Immature natural killer cell (primary cell): ENCODE measurements around the gene ALAD. TPM values are rescaled to one million over a fixed set of nuclear protein-coding genes. Genes with fewer than 3 reads are reported as not detected.
"Not testable (repeated sequence)": the region's sequence is repeated elsewhere in the genome, so short reads cannot be mapped to it uniquely, and the experiment has no call there.

Experiments used
- DNase-seq, 3 donors: peaks; one replicate each; pipeline ENCODE4 v3.0.0; 2022; ENCODE audit warnings: mixed read lengths in 1 of 3
- H3K27ac Mint-ChIP-seq, 6 donors: one replicate each; pipeline ENCODE4 v1.8.0; 2020; ENCODE audit warnings: mixed read lengths in 6 of 6, mild to moderate bottlenecking in 5 of 6, inconsistent platforms in 4 of 6, moderate library complexity in 3 of 6
- H3K27me3 Mint-ChIP-seq, 3 donors: one replicate each; pipeline ENCODE4 v1.8.0; 2020 to 2021; ENCODE audit warnings: low read depth in 3 of 3, mild to moderate bottlenecking in 3 of 3, mixed read lengths in 3 of 3, moderate library complexity in 3 of 3, inconsistent platforms in 1 of 3
- H3K36me3 Mint-ChIP-seq, 3 donors: one replicate each; pipeline ENCODE4 v1.8.0; 2020; ENCODE audit warnings: mixed read lengths in 3 of 3, inconsistent platforms in 2 of 3, mild to moderate bottlenecking in 2 of 3
- H3K4me1 Mint-ChIP-seq, 2 donors: one replicate each; pipeline ENCODE4 v1.8.0; 2020; ENCODE audit warnings: inconsistent platforms in 2 of 2, mild to moderate bottlenecking in 2 of 2, mixed read lengths in 2 of 2, moderate library complexity in 1 of 2
- H3K4me3 Mint-ChIP-seq, 5 donors: one replicate each; pipeline ENCODE4 v1.8.0; 2020; ENCODE audit warnings: mild to moderate bottlenecking in 5 of 5, mixed read lengths in 5 of 5, inconsistent platforms in 3 of 5, moderate library complexity in 3 of 5
- H3K9me3 Mint-ChIP-seq, 6 donors: one replicate each; pipeline ENCODE4 v1.8.0; 2020; ENCODE audit warnings: mild to moderate bottlenecking in 6 of 6, mixed read lengths in 6 of 6, inconsistent platforms in 4 of 6, moderate library complexity in 3 of 6
- polyA plus RNA-seq, 3 donors: library from polyadenylated mRNA; unstranded; fragments of 300-500 nt; fragmentation: Illumina TruSeq; gene quantifications; one replicate each; pipeline ENCODE4 v1.2.3, GENCODE V29; 2021

Gene ALAD
- 10 to 100 TPM; 11.9 to 26.7 (median 19.7) TPM for polyA plus RNA-seq

DNA sequence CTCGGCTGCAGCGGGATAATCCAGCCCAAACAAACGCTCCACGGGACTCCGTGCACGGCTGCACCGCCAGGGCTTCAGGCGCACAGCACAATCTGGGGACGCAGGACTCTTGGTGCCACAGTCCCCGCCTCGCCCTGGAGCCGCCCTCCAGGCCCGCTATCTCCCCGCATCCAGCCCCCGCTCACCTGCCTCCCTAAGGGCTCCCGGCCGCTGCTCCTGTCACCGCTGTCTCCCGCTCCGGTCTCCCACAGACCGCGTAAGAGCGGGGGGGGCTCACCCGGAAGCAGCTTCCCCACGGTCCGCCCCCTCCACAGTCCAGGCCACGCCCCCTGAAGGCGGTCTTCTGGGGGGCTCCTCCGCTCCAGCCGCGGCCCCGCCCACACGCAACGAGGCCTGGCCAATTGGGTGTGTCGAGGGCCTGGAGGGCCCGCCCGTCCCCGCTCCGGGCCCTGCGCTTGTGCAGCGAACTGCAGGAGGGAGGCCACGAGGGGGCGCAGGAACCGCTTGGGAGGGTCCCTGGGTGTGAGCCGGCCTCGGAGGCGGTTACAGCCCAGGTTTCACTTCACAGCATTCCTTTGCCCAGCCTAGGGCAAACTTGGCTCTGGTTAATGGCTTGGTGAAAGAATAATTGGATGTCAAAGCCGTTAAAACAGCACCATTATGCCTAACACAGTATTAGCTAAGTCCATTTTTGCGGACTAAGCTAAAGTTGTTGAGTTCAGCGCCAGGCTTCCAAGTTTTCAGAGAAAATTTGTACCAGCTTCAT is at the start of gene ALAD:
TSS of gene ALAD (minus strand) at position 258 of the 766 bp plus-strand sequence. CDS start 7,725 bp downstream, outside the sequence.
- H3K4me3 Mint-ChIP-seq = peak within 1 kb of the TSS; percentile 93 to 97 (median 95)
- H3K36me3 Mint-ChIP-seq = peaks cover 0 to 5% (median 0%) of the 10 kb centered on the region in 3 donors
- DNase-seq = peak; percentile 100

DNA sequence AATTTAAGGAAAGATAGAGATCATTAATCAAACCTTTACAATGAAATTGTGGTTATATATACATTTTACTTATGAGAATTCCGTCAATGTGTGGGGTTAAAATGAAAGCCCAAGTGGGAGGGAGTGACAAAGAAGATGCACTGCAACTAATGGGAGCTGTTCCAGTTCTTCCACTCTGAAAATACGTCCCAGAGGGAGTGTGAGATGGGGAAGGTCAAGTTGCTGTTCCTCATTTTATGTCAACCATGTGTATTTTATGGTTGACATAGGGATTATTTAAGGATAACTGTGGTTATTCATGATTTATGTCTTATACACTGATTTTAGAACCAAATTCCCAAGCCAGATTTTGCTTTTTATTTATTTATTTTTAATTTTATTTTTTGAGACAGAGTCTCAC is 48.3 kb upstream of the ALAD start:
- Mint-ChIP-seq H3K4me3 (no peak overlapping the region), H3K4me1 (peaks cover 2 to 7% of the 10 kb centered on the region in 2 donors), H3K36me3 (peaks cover 0 to 4% (median 0%) of the 10 kb centered on the region in 3 donors), H3K27me3 (peaks cover 0 to 2% (median 0%) of the 10 kb centered on the region in 3 donors), H3K9me3 (no peaks in the 10 kb centered on the region), H3K27ac (no peak overlapping the region)
- no peak for DNase-seq

More for the DNA sequence above, at the start of gene ALAD:
- peaks cover 20 to 22% of the 10 kb centered on the region in 2 donors for H3K4me1 Mint-ChIP-seq
- H3K27ac Mint-ChIP-seq = peak within 1 kb of the TSS; percentile 65 to 87 (median 83)
- no peaks in the 10 kb centered on the region for H3K9me3 Mint-ChIP-seq
- peaks cover 2 to 4% (median 2%) of the 10 kb centered on the region in 3 donors for H3K27me3 Mint-ChIP-seq

DNA sequence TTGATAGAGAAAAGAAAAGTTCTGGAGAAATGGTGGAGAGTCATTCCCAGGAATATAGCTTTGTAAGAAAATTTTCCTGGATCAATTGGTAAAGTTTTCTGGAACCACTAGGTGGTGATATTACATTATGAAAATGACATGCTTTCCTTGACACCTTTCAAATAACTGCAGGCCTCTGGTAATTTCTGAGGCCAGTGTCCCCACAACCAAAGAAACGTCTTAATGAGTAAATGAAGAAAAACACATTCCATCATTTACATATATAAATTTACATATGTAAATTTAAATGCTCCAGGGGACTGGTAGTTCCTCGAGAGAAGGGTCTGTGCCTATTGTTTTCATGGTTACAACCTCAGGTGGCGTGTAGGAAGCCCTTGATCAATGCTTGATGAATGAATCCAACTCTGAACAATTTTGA is 45.2 kb upstream of the ALAD start:
- peaks cover 2 to 7% of the 10 kb centered on the region in 2 donors for H3K4me1 Mint-ChIP-seq
- no peaks in the 10 kb centered on the region for H3K27me3 Mint-ChIP-seq
- H3K36me3 Mint-ChIP-seq = peaks cover 0 to 4% (median 0%) of the 10 kb centered on the region in 3 donors
- H3K9me3 Mint-ChIP-seq = no peaks in the 10 kb centered on the region
- peak; percentile 48 to 58 (median 49) for DNase-seq
- H3K27ac Mint-ChIP-seq = no peak overlapping the region
- H3K4me3 Mint-ChIP-seq = no peak overlapping the region

DNA sequence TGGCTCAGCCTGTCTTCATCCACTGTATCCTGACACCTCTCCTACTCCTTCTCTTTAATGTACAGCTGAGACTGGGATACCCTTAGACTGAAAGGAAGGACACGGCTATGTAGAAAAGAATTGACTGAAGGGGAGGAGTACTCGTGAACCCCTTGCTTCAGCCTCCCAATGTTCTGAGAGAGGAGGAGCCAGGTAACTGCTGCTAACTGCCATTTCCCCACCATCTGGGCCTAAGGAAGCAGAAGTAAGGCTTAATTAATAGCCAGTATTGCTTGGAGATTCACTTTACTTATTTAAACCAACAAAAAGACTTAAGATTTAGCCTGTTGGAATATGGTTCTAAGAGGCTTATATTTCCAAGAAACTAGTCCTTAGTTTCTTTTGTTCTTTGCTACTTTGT is 43.7 kb upstream of the ALAD start:
- Mint-ChIP-seq H3K36me3 (no peaks in the 10 kb centered on the region), H3K9me3 (no peaks in the 10 kb centered on the region), H3K27me3 (no peaks in the 10 kb centered on the region), H3K27ac (no peak overlapping the region), H3K4me1 (peaks cover 2 to 7% of the 10 kb centered on the region in 2 donors), H3K4me3 (no peak overlapping the region)
- DNase-seq = no peak

- not testable (repeated sequence) for H3K4me3 Mint-ChIP-seq, H3K36me3 Mint-ChIP-seq, H3K27ac Mint-ChIP-seq, DNase-seq, H3K4me1 Mint-ChIP-seq, H3K9me3 Mint-ChIP-seq
- H3K27me3 Mint-ChIP-seq = peaks cover 0 to 11% (median 3%) of the 10 kb centered on the region in 3 donors
Measured at GRCh38 chr9:113437716-113438115, 36.6 kb upstream of the ALAD start.

- DNase-seq = no peak
- no peak overlapping the region for H3K27ac Mint-ChIP-seq
- H3K4me3 Mint-ChIP-seq = no peak overlapping the region
- no peaks in the 10 kb centered on the region for H3K4me1 Mint-ChIP-seq
- H3K36me3 Mint-ChIP-seq = no peaks in the 10 kb centered on the region
- no peaks in the 10 kb centered on the region for H3K9me3 Mint-ChIP-seq
- peaks cover 0 to 13% (median 3%) of the 10 kb centered on the region in 3 donors for H3K27me3 Mint-ChIP-seq
Measured at GRCh38 chr9:113436728-113437515, 35.8 kb upstream of the ALAD start.

GRCh38 chr9:113431191-113431590 is 30.1 kb upstream of the ALAD start:
- Mint-ChIP-seq H3K36me3 (no peaks in the 10 kb centered on the region), H3K4me1 (no peaks in the 10 kb centered on the region), H3K4me3 (no peak overlapping the region), H3K27ac (no peak overlapping the region), H3K27me3 (peaks cover 2 to 11% (median 3%) of the 10 kb centered on the region in 3 donors), H3K9me3 (no peaks in the 10 kb centered on the region)
- DNase-seq = no peak

DNA sequence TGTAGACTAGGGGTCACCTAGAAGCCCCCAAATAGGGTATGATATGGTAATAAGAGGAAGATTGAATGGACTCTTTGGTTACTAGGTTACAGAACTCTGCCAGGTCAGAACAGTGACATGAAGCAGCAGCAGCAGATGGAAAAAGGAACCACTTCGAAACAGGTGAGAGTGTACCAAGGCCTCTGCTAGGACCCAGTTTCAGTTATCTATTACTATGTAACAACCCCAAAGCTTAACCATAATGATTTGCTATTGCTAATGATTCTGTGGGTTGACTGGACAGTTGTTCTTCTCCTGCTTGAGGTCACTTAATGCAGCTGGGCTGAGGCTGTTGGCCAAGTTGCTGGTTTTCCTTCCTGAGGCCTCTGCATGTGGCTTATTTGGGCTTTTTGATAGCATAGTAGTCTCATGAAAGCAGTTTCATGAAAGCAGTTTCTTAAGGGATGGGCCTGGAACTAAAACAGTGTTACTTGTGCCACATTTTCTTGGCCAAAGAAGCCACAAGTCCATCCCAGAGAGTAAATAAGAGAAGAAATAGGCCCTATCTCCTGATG is 27.1 kb upstream of the ALAD start:
- DNase-seq = no peak
- H3K4me1 Mint-ChIP-seq = no peaks in the 10 kb centered on the region
- no peak overlapping the region for H3K4me3 Mint-ChIP-seq
- H3K36me3 Mint-ChIP-seq = no peaks in the 10 kb centered on the region
- H3K27ac Mint-ChIP-seq = no peak overlapping the region
- H3K9me3 Mint-ChIP-seq = no peaks in the 10 kb centered on the region
- peaks cover 4 to 18% (median 11%) of the 10 kb centered on the region in 3 donors for H3K27me3 Mint-ChIP-seq

DNA sequence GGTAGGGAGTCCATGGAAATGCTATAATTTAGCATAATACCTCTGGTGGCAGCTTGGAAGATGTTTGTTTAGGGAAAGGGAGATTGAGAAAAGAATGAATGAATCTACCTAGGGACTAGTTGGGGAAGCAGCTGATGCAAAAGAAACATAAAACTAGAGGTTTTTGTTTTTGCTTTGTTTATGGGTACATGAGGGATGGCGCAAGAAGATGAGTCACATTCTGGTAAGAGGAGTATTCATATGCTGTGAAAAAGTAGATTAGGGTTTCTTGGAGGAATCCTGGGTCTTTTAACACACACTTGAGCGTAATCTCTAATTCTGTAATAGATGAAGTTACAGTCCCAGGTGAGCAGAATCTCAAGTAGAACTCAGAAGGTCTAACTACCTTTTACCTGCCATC is 26.5 kb upstream of the ALAD start:
- Mint-ChIP-seq H3K4me1 (no peaks in the 10 kb centered on the region), H3K27me3 (peaks cover 5 to 18% (median 11%) of the 10 kb centered on the region in 3 donors), H3K9me3 (no peaks in the 10 kb centered on the region), H3K27ac (no peak overlapping the region), H3K4me3 (no peak overlapping the region), H3K36me3 (no peaks in the 10 kb centered on the region)
- no peak for DNase-seq

GRCh38 chr9:113426701-113427100 is 25.6 kb upstream of the ALAD start:
- H3K27ac Mint-ChIP-seq = no peak overlapping the region
- no peak overlapping the region for H3K4me3 Mint-ChIP-seq
- H3K9me3 Mint-ChIP-seq = no peaks in the 10 kb centered on the region
- no peaks in the 10 kb centered on the region for H3K36me3 Mint-ChIP-seq
- no peaks in the 10 kb centered on the region for H3K4me1 Mint-ChIP-seq
- DNase-seq = no peak
- H3K27me3 Mint-ChIP-seq = peaks cover 5 to 22% (median 10%) of the 10 kb centered on the region in 3 donors

DNA sequence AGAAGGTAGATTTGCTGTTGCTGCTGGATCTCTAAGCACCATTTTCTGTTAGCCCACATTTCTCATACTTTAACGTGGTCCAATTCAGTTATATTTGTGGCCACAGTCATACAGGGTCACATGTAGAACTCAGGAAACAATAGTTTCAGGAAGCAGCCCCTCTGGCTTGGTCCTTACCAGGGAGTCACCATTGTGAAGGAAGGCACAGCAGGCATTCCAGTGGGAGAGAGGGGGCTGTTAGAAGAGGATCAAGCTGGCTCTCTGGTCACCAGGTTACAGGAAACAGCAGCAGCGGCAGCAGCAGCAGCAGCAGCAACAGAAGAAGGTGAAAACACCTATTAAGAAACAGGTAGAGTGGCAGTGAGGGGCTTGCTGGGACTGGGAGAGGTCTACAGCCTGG is 24.0 kb upstream of the ALAD start:
- H3K4me1 Mint-ChIP-seq = no peaks in the 10 kb centered on the region
- H3K27ac Mint-ChIP-seq = no peak overlapping the region
- no peak overlapping the region for H3K4me3 Mint-ChIP-seq
- peaks cover 5 to 22% (median 10%) of the 10 kb centered on the region in 3 donors for H3K27me3 Mint-ChIP-seq
- H3K9me3 Mint-ChIP-seq = no peaks in the 10 kb centered on the region
- no peak for DNase-seq
- no peaks in the 10 kb centered on the region for H3K36me3 Mint-ChIP-seq

DNA sequence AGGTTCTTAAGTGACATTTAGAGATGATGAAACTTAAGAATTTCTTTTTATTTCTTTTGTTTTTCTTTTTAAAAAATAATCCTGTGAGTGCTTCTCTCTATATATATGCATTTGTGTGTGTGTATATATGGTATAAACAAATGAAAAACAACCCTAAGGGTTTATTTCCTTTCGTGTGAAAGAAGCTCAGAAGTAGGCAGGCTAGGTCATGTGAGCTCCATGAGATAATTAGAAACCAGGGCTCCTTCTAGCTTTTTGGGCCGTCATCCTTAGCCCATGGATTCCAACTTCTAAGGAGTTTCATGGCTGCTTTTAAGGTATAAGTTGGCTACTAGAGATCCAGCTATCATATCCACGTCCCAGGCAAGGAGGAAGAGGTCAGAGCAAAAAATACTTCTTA is 20.6 kb upstream of the ALAD start:
- Mint-ChIP-seq H3K27me3 (peaks cover 4 to 22% (median 8%) of the 10 kb centered on the region in 3 donors), H3K27ac (no peak overlapping the region), H3K4me3 (no peak overlapping the region), H3K36me3 (no peaks in the 10 kb centered on the region), H3K4me1 (no peaks in the 10 kb centered on the region), H3K9me3 (no peaks in the 10 kb centered on the region)
- DNase-seq = no peak

- Mint-ChIP-seq H3K9me3 (no peaks in the 10 kb centered on the region), H3K27ac (no peak overlapping the region), H3K36me3 (no peaks in the 10 kb centered on the region), H3K27me3 (peaks cover 0 to 2% (median 0%) of the 10 kb centered on the region in 3 donors), H3K4me3 (no peak overlapping the region), H3K4me1 (no peaks in the 10 kb centered on the region)
- no peak for DNase-seq
Measured at GRCh38 chr9:113417370-113417769, 16.3 kb upstream of the ALAD start.
